Measurements from ENCODE around the gene CPXM1. TPM values are rescaled to one million over a fixed set of nuclear protein-coding genes. Genes with fewer than 3 reads are reported as not detected.

CPXM1 gene
- total and polyA plus RNA-seq, 10 of the 15 experiments (the other 5 are each of a cell fraction or from before 2014, with no cell fraction given), result 0.22 to 3.9 (median 0.63) TPM; not detected in 2

GRCh38 chr20:2814076-2814475 lies 13.6 kb upstream of the CPXM1 start:
- RAD21 ChIA-PET (ENCODE audit: unreplicated experiment), result no interaction called here
- in situ Hi-C loops (cut with MboI) (no loop called here), intact Hi-C loops (cut with micrococcal nuclease; ENCODE audit: unreplicated experiment) (no loop called here)

More at GRCh38 chr20:2814076-2814475, 13.6 kb upstream of the CPXM1 start:
- FAIRE-seq, result no peak
- H3K9ac ChIP-seq (ENCODE audit: control insufficient read depth, insufficient read depth, low read length), result no peak overlapping the region
- no peak for DNase-seq (ENCODE audit: low read depth, low spot score)
- no peak overlapping the region for H3K4me3 ChIP-seq
- H4K20me1 ChIP-seq (ENCODE audit: control insufficient read depth, insufficient read depth), result no peaks in the 10 kb centered on the region
- ATAC-seq, result no peak
- no peaks in the 10 kb centered on the region for H3K4me1 ChIP-seq (ENCODE audit: control insufficient read depth, insufficient read depth, low read length)
- ChIA-PET CTCF (no interaction called here), SMC1A (ENCODE audit: uncharacterized antibody, unreplicated experiment) (no interaction called here), POLR2A (no interaction called here)
- H3K27ac ChIP-seq (ENCODE audit: control insufficient read depth, insufficient read depth), result no peak overlapping the region
- no TSS peak for BruUV-seq (replicated peaks)
- H3K9me3 ChIP-seq (replicated peaks; ENCODE audit: control insufficient read depth, insufficient read depth, low read length), result no peaks in the 10 kb centered on the region; the same call in 2 of the 3 replicates
- H3K36me3 ChIP-seq (ENCODE audit: control insufficient read depth in 2 of 2, insufficient read depth in 2 of 2, low read length in 1 of 2), result no peaks in the 10 kb centered on the region
- WGBS (ENCODE audit: insufficient coverage, insufficient replicate concordance, low lambda C conversion rate, missing lambda C conversion rate), result 6% methylated on average over 1 of the region's 1 CpG
- no peak overlapping the region for H2AFZ ChIP-seq (ENCODE audit: control insufficient read depth, low read depth, low read length)
- no peaks in the 10 kb centered on the region for H3K79me2 ChIP-seq (ENCODE audit: control insufficient read depth, insufficient read depth, low read length)
- H3K27me3 ChIP-seq (replicated peaks in 1 of 2; ENCODE audit: control insufficient read depth in 2 of 2, insufficient read depth in 2 of 2, low read length in 1 of 2), result no peaks in the 10 kb centered on the region; a peak in 1 of 4 replicates
- no peak overlapping the region for H3K4me2 ChIP-seq (ENCODE audit: control insufficient read depth, insufficient read depth)
- TF ChIP-seq NRF1 (conservative IDR thresholded peaks at IDR 0.05; ENCODE audit: low read depth, low read length) (no peak), ATF7 (IDR thresholded peaks at IDR 0.05; ENCODE audit: low read depth) (no peak), CREB1 (IDR thresholded peaks at IDR 0.05; ENCODE audit: low read depth) (no peak), SREBF2 (IDR thresholded peaks at IDR 0.05; ENCODE audit: low read length) (no peak), NR2F1 (conservative IDR thresholded peaks at IDR 0.05) (no peak), TBL1XR1 (IDR thresholded peaks at IDR 0.05; ENCODE audit: low read depth, low read length) (no peak), ESRRA (IDR thresholded peaks at IDR 0.05; ENCODE audit: low read length) (no peak), ZNF592 (IDR thresholded peaks at IDR 0.05) (no peak), EED (IDR thresholded peaks at IDR 0.05; ENCODE audit: low read depth) (no peak), JUNB (IDR thresholded peaks at IDR 0.05) (no peak), NFYB (IDR thresholded peaks at IDR 0.05; ENCODE audit: insufficient read depth, low read depth, low read length) (no peak), EP300 (IDR thresholded peaks at IDR 0.05; ENCODE audit: borderline replicate concordance in 1 of 2, control insufficient read depth in 1 of 2, low read depth in 2 of 2, low read length in 2 of 2) (no peak), ZNF24 (IDR thresholded peaks at IDR 0.05) (no peak), ZNF384 (IDR thresholded peaks at IDR 0.05; ENCODE audit: borderline replicate concordance, low read depth, low read length) (no peak), RFX5 (IDR thresholded peaks at IDR 0.05; ENCODE audit: low read depth, low read length) (no peak), GATAD2B (conservative IDR thresholded peaks at IDR 0.05; ENCODE audit: low read depth) (no peak), MTA2 (IDR thresholded peaks at IDR 0.05; ENCODE audit: low read depth) (no peak)
